Epithelial cell of prostate (primary cell): Measurements from ENCODE around the gene ST3GAL3.

Source experiments
- DNase-seq: peaks from one replicate; pipeline ENCODE4 v3.0.0-alpha.2; 2011; ENCODE audit warnings: low read depth, low spot score
- H3K27ac ChIP-seq: fragments of 450-650 bp; 2 replicates; pipeline ENCODE4 v1.5.1; 2017; ENCODE audit warnings: mild to moderate bottlenecking

Gene ST3GAL3

GRCh38 chr1:43947061-43947873, 239.9 kb downstream of the ST3GAL3 start:
- peak overlapping the region; percentile 77 for H3K27ac ChIP-seq
- no peak for DNase-seq

- DNase-seq: no peak
- H3K27ac ChIP-seq: no peak overlapping the region
Observed at GRCh38 chr1:43947874-43948437, 240.6 kb downstream of the ST3GAL3 start.

GRCh38 chr1:43949678-43950077, 242.3 kb downstream of the ST3GAL3 start:
- DNase-seq: no peak
- no peak overlapping the region for H3K27ac ChIP-seq

- no peak for DNase-seq
Observed at GRCh38 chr1:43951021-43951985, 244.0 kb downstream of the ST3GAL3 start.

GRCh38 chr1:43952731-43953346, 245.5 kb downstream of the ST3GAL3 start:
- no peak for DNase-seq
- H3K27ac ChIP-seq: no peak overlapping the region

More at GRCh38 chr1:43951021-43951985, 244.0 kb downstream of the ST3GAL3 start:
- H3K27ac ChIP-seq: no peak overlapping the region

GRCh38 chr1:43953361-43953760, 246.0 kb downstream of the ST3GAL3 start:
- no peak overlapping the region for H3K27ac ChIP-seq
- no peak for DNase-seq

- no peak overlapping the region for H3K27ac ChIP-seq
- DNase-seq: no peak
Observed at GRCh38 chr1:43954036-43954435, 246.7 kb downstream of the ST3GAL3 start.

- no peak overlapping the region for H3K27ac ChIP-seq
- DNase-seq: no peak
Observed at GRCh38 chr1:43956234-43956633, 248.9 kb downstream of the ST3GAL3 start.

- no peak for DNase-seq
- H3K27ac ChIP-seq: no peak overlapping the region
Observed at GRCh38 chr1:43957407-43958040, 250.2 kb downstream of the ST3GAL3 start.

- no peak for DNase-seq
- H3K27ac ChIP-seq: no peak overlapping the region
Observed at GRCh38 chr1:43958351-43959255, 251.3 kb downstream of the ST3GAL3 start.

GRCh38 chr1:43960798-43961197, 253.5 kb downstream of the ST3GAL3 start:
- DNase-seq: no peak
- no peak overlapping the region for H3K27ac ChIP-seq

- no peak for DNase-seq
- H3K27ac ChIP-seq: no peak overlapping the region
Observed at GRCh38 chr1:43961692-43962091, 254.4 kb downstream of the ST3GAL3 start.

- H3K27ac ChIP-seq: no peak overlapping the region
- DNase-seq: no peak
Observed at GRCh38 chr1:43962324-43962723, 255.0 kb downstream of the ST3GAL3 start.

- no peak overlapping the region for H3K27ac ChIP-seq
- DNase-seq: no peak
Observed at GRCh38 chr1:43963006-43963405, 255.7 kb downstream of the ST3GAL3 start.

- DNase-seq: no peak
- H3K27ac ChIP-seq: no peak overlapping the region
Observed at GRCh38 chr1:43963890-43964289, 256.6 kb downstream of the ST3GAL3 start.

GRCh38 chr1:43965316-43965715, 258.0 kb downstream of the ST3GAL3 start:
- DNase-seq: no peak
- no peak overlapping the region for H3K27ac ChIP-seq

GRCh38 chr1:43968348-43968948, 261.1 kb downstream of the ST3GAL3 start:
- no peak for DNase-seq
- H3K27ac ChIP-seq: no peak overlapping the region

- DNase-seq: no peak
- H3K27ac ChIP-seq: no peak overlapping the region
Observed at GRCh38 chr1:43969416-43969745, 262.0 kb downstream of the ST3GAL3 start.
